Smooth muscle cell (in vitro differentiated cells): ENCODE data around the gene HERC4. TPM values are rescaled to one million over a fixed set of nuclear protein-coding genes. Genes with fewer than 3 reads are reported as not detected.
"Not testable (repeated sequence)": the region's sequence is repeated elsewhere in the genome, so short reads cannot be mapped to it uniquely, and the experiment has no call there.

Experiments used
- DNase-seq: peaks from one replicate; lab custom pipeline; 2025; ENCODE audit not compliant: unreplicated experiment; lab: John Stamatoyannopoulos, UW
- H2AFZ ChIP-seq: fragments of 200-600 bp; sonication (generic); 2 replicates; pipeline ENCODE4 v1.6.0; 2016; ENCODE audit warnings: antibody characterized with exemption, low read depth, mild to moderate bottlenecking
- H3F3A ChIP-seq: fragments of 200-600 bp; sonication (generic); 2 replicates; pipeline ENCODE4 v1.6.0; 2017; ENCODE audit warnings: antibody characterized with exemption, low read depth
- H3K27ac ChIP-seq: fragments of 200-600 bp; sonication (generic); 2 replicates; pipeline ENCODE4 v1.5.1; 2016; ENCODE audit warnings: low read depth, mild to moderate bottlenecking
- H3K27me3 ChIP-seq: fragments of 200-600 bp; sonication (generic); 2 replicates; pipeline ENCODE4 v1.6.1; 2016; ENCODE audit warnings: low read depth, mild to moderate bottlenecking
- H3K36me3 ChIP-seq: fragments of 200-600 bp; sonication (generic); 2 replicates; pipeline ENCODE4 v1.5.1; 2016; ENCODE audit warnings: low read depth
- H3K4me1 ChIP-seq: fragments of 200-600 bp; sonication (generic); 2 replicates; pipeline ENCODE4 v1.5.1; 2016; ENCODE audit warnings: low read depth
- H3K4me2 ChIP-seq: fragments of 200-600 bp; sonication (generic); 2 replicates; pipeline ENCODE4 v1.6.0; 2016; ENCODE audit warnings: mild to moderate bottlenecking
- H3K4me3 ChIP-seq: fragments of 200-600 bp; sonication (generic); 2 replicates; pipeline ENCODE4 v1.5.1; 2016; ENCODE audit warnings: mild to moderate bottlenecking
- H3K79me2 ChIP-seq: fragments of 200-600 bp; sonication (generic); 2 replicates; pipeline ENCODE4 v1.6.0; 2016; ENCODE audit warnings: low read depth, mild to moderate bottlenecking
- H3K9ac ChIP-seq: fragments of 200-600 bp; sonication (generic); 2 replicates; pipeline ENCODE4 v1.6.0; 2016; ENCODE audit warnings: low read depth
- H3K9me3 ChIP-seq: fragments of 200-600 bp; sonication (generic); replicated peaks from 2 replicates; pipeline ENCODE4 v1.5.1; 2016; ENCODE audit warnings: low read depth
- H4K20me1 ChIP-seq: fragments of 200-600 bp; sonication (generic); 2 replicates; pipeline ENCODE4 v1.6.0; 2016; ENCODE audit warnings: low read depth
- CTCF ChIP-seq: fragments of 200-600 bp; sonication (generic); IDR thresholded peaks from 2 replicates; pipeline ENCODE4 v1.5.1; 2017; ENCODE audit warnings: borderline replicate concordance, mild to moderate bottlenecking, antibody characterized with exemption; ENCODE audit not compliant: insufficient read depth, poor library complexity, severe bottlenecking
- WGBS: methylation state at CpG from one replicate; pipeline ENCODE4 v1.1.7; 2016; ENCODE audit warnings: low lambda C conversion rate; 5-methylcytosine and 5-hydroxymethylcytosine counted together
- polyA plus RNA-seq: library from polyadenylated mRNA; unstranded; fragments of >200 nt; fragmentation: Nextera tagmentation; extraction: Ambion mirVana; gene quantifications from 2 replicates; pipeline ENCODE4 v1.2.1, GENCODE V29; 2016
- total RNA-seq: library from RNA; depleted of rRNA; stranded (reverse); fragments of >200 nt; gene quantifications from 2 replicates; pipeline ENCODE4 v1.2.3, GENCODE V29; 2014

Gene HERC4
- total and polyA plus RNA-seq, 2 experiments from 2014 or later, result 19.5 to 41.2 TPM

GRCh38 chr10:67975871-67976270 is 99.2 kb downstream of the HERC4 start:
- Histone ChIP-seq H3K4me1 (no peaks in the 10 kb centered on the region), H3K79me2 (peaks cover 8% of the 10 kb centered on the region), H3K27ac (no peak overlapping the region), H3K4me3 (no peak overlapping the region), H4K20me1 (no peaks in the 10 kb centered on the region), H3K36me3 (peaks cover 25% of the 10 kb centered on the region), H3K9ac (no peak overlapping the region), H3K27me3 (no peaks in the 10 kb centered on the region), H3K4me2 (no peak overlapping the region), H2AFZ (no peak overlapping the region), H3K9me3 (peaks cover 8% of the 10 kb centered on the region), H3F3A (no peaks in the 10 kb centered on the region)
- DNase-seq, result no peak
- TF ChIP-seq CTCF, result no peak
- WGBS, result 96% methylated on average over 1 of the region's 1 CpG

GRCh38 chr10:67971311-67971710 is 103.8 kb downstream of the HERC4 start:
- WGBS, result 96% methylated on average over 1 of the region's 1 CpG
- no peaks in the 10 kb centered on the region for H3F3A ChIP-seq
- H3K4me2 ChIP-seq, result no peak overlapping the region
- H3K27me3 ChIP-seq, result no peaks in the 10 kb centered on the region
- no peaks in the 10 kb centered on the region for H3K4me1 ChIP-seq
- H3K36me3 ChIP-seq, result peaks cover 35% of the 10 kb centered on the region
- no peak overlapping the region for H2AFZ ChIP-seq
- peaks cover 18% of the 10 kb centered on the region for H3K79me2 ChIP-seq
- no peak overlapping the region for H3K4me3 ChIP-seq
- no peak overlapping the region for H3K27ac ChIP-seq
- H3K9ac ChIP-seq, result no peak overlapping the region
- no peaks in the 10 kb centered on the region for H4K20me1 ChIP-seq
- no peak for TF ChIP-seq CTCF
- H3K9me3 ChIP-seq, result peaks cover 8% of the 10 kb centered on the region
- DNase-seq, result no peak

- no peak for DNase-seq
- Histone ChIP-seq H3F3A (no peaks in the 10 kb centered on the region), H3K9me3 (peaks cover 8% of the 10 kb centered on the region), H3K27ac (no peak overlapping the region), H3K4me3 (no peak overlapping the region), H3K27me3 (no peaks in the 10 kb centered on the region), H3K9ac (no peak overlapping the region), H3K79me2 (peaks cover 18% of the 10 kb centered on the region), H3K4me2 (no peak overlapping the region), H2AFZ (no peak overlapping the region), H3K4me1 (no peaks in the 10 kb centered on the region), H3K36me3 (peaks cover 30% of the 10 kb centered on the region), H4K20me1 (no peaks in the 10 kb centered on the region)
- TF ChIP-seq CTCF, result no peak
Observed at GRCh38 chr10:67969875-67970274, 105.2 kb downstream of the HERC4 start.

- 98% methylated on average over 4 of the region's 4 CpGs for WGBS
- H2AFZ ChIP-seq, H3F3A ChIP-seq, H3K4me3 ChIP-seq, H3K27ac ChIP-seq, H3K9ac ChIP-seq, H3K9me3 ChIP-seq, H4K20me1 ChIP-seq, H3K27me3 ChIP-seq, DNase-seq, H3K4me2 ChIP-seq, H3K4me1 ChIP-seq: not testable (repeated sequence)
- H3K36me3 ChIP-seq, result peaks cover 12% of the 10 kb centered on the region
- H3K79me2 ChIP-seq, result peaks cover 12% of the 10 kb centered on the region
Observed at GRCh38 chr10:67966035-67966434, 109.0 kb downstream of the HERC4 start.
